Astrocyte of the spinal cord (primary cell): ENCODE measurements around the gene LILRA2.
"Not testable (repeated sequence)": the region's sequence is repeated elsewhere in the genome, so short reads cannot be mapped to it uniquely, and the experiment has no call there.

Experiments used
- DNase-seq: peaks from one replicate; pipeline ENCODE4 v3.0.0; 2011; ENCODE audit warnings: low read depth, low spot score
- H3K4me3 ChIP-seq: 2 replicates; pipeline ENCODE4 v1.5.1; 2011; ENCODE audit warnings: low read depth, mild to moderate bottlenecking, low read length, moderate library complexity
- CTCF ChIP-seq: IDR thresholded peaks from 2 replicates; pipeline ENCODE4 v1.5.1; 2012; ENCODE audit warnings: low read depth, mild to moderate bottlenecking, low read length, inconsistent platforms
- in situ Hi-C: cut with HindIII; loops from 2 replicates; pipeline ENCODE4 v1.10.0; 2017; ENCODE audit warnings: low sequenced_read_pairs

LILRA2 gene

GRCh38 chr19:54594737-54595136 is 21.1 kb downstream of the LILRA2 start:
- no peak for DNase-seq
- TF ChIP-seq CTCF: no peak
- in situ Hi-C loops: no loop called here
- no peak overlapping the region for H3K4me3 ChIP-seq

- DNase-seq, in situ Hi-C loops, H3K4me3 ChIP-seq: not testable (repeated sequence)
Observed at GRCh38 chr19:54595680-54596436, 22.3 kb downstream of the LILRA2 start.

GRCh38 chr19:54600212-54600611 is 26.6 kb downstream of the LILRA2 start:
- DNase-seq: no peak
- TF ChIP-seq CTCF: no peak
- no peak overlapping the region for H3K4me3 ChIP-seq
- in situ Hi-C loops: no loop called here

GRCh38 chr19:54606230-54606629 is 32.6 kb downstream of the LILRA2 start:
- TF ChIP-seq CTCF: no peak
- H3K4me3 ChIP-seq: no peak overlapping the region
- in situ Hi-C loops: no loop called here
- DNase-seq: no peak

GRCh38 chr19:54606891-54607784 is 33.5 kb downstream of the LILRA2 start:
- in situ Hi-C loops: no loop called here
- DNase-seq: no peak
- no peak overlapping the region for H3K4me3 ChIP-seq
- no peak for TF ChIP-seq CTCF

- no peak for TF ChIP-seq CTCF
- in situ Hi-C loops: no loop called here
- H3K4me3 ChIP-seq: no peak overlapping the region
- DNase-seq: no peak
Observed at GRCh38 chr19:54607785-54608150, 34.2 kb downstream of the LILRA2 start.

GRCh38 chr19:54608205-54608604 is 34.6 kb downstream of the LILRA2 start:
- no peak for DNase-seq
- no peak for TF ChIP-seq CTCF
- in situ Hi-C loops: no loop called here
- no peak overlapping the region for H3K4me3 ChIP-seq
